Activated CD4-positive, alpha-beta T cell treated with anti-CD3 and anti-CD28 coated beads for 1 hour (primary cell): ENCODE results near the gene CATSPER3.

Source experiments
- DNase-seq: peaks from one replicate; pipeline ENCODE4 v3.0.0-alpha.2; 2020

Gene CATSPER3

DNA sequence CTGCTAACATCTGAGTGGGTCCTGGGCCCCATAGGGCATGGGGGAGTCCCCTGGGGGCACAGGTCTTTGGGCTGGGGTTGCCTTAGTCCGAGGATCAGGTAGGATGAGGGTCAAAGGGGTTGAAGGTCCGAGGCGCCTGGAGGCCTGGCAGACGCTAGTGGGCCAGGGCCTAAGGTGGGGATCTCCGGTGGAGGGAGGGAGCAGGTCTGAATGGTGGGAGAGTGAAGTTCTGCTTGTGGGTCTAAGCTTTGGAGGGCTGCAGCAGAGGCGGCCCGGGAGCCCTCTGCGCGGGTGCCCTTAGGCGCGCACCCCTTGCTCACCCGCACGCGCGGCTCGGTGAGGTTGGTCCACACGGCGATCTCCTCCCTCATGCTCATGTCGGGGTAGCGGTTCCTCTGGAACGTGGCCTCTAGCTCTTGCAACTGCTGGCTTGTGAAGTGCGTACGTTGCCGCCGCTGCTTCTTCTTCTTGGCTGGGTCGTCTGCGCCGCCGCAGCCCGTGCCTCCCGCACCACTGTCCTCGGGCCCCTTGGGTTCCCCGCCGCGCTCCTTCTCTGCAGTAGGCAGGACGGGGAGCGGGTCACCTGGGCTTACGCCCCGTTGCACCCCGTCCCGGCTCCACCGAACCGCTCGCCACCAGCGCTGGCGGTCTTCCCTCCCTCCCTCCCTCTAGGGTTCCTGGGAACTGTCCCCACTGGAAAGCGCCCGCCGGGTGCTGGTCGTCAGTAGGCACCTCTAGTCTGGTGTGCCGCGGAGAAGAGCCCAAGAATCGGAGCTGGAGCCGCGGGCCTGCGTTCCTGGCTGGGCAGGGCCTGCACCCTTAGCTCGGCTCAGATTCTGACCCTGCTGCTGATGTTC, 63.5 kb downstream of the CATSPER3 start:
- no peak for DNase-seq

DNA sequence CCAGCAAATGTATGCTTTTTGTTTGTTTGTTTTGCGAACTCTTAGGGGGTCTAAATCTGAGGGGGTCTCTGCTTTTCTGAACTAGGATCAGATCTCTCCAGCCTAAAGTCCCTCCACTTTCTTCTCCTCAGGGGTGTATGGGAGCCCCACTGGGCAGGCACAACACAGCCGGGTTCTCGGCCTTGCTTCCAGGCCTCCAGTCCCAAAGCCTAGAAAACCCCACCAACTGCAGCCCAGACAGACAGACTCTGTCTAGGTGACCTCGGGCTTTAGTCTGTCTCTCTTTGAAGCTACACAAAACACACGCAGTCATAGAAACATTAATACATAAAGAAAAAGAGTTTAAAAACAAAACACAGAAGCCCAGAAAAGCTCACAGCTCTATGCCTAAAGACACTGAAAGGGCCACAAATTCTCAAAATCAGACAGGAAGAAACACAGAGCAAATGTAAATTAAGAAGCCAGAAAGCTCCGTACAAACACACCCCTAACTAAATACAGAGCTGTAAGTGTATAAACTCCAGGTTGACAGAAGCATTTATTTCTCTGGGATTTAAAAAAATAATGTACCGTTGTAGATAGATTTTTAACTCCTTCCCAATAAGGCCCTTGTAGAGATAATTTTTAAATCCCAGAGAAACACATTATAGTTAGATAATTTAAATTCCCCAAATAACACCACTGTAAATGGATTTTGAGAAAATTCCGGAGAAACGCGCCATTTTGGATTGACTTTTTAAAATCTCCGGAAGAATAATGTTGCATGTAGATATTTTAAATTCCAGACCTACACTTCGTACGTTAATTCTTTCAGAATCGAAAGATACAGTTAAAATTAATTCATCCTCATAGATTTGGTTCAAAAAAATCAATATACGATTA, 64.3 kb downstream of the CATSPER3 start:
- no peak for DNase-seq

DNA sequence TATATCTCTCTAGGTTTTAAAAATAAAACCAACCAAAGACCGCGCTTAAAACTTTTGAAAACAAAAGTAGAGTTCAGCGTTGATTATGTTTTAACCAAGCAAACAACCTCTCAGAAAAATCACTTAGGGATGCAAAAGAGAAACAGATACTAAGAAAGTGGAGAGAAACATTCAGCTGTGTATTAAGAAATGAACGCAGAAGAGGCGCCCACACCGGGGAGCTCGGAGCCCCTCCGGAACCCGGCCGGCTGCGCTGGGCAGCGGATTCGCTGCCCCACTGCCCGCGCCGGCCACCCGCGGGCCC, 64.9 kb downstream of the CATSPER3 start:
- no peak for DNase-seq

DNA sequence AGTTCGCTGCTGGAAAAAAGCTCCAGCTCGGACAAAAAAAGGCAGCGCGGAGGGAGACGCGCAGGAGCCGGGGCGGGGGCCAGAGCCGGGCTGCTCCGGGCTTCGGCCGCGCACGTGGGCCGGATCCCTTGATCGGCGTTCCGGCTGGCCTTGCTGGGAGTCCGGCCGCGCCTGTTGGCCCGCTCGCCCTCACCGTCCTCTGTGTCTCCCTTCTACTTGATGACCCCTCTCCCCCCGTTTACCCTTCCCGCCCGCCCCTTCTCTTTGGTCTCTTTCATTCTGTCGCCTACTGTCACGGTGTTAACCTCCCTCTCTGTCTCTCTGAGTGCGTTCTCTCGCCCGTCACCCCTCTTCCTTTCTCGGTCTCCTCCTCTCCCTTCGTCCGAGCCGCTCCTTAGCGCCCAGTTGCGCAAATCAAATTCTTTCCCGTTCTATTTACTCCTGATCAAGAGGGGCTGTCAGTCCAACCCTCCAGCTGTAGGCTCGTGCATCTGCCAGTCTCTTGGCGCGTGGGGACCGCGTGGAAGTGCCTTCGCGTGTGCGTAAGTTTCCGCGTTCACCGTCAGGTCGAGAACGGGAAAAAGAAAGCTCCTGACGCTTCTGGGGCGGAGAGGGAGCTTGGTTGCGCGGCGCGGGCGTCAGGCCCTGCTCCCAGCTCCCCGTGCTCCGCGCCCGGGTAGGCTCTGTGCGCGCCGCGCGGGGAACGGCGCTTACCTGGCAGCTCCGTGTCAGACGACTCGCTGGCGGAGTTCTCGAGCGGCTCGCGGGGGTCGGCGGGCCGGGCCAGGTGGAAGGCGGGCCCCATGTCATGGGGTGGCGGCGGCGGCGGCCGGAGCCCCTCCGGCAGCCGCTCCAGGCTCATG, 65.5 kb downstream of the CATSPER3 start:
- DNase-seq: no peak

DNA sequence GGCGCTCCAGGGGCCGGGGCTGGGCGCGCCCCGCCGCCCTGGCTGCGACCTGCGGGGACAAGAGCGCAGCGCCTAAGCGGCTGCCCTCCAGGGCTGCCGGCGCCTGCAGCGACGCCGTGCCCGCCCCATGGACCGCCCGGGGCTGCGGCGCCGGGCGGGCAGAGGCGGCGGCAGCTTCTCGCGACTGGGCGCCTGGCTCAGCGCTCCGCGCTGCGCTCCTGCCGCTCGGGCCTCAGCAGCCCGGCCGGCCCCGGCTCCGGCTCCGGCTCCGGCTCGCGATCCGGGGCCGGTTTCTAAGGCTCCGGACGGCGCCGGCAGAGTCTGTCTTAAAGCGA, 66.2 kb downstream of the CATSPER3 start, which contains the start of gene PITX1:
PITX1 (minus strand) TSS at position 328 of the 335 bp plus-strand sequence. CDS start 347 bp downstream, outside the sequence.
- DNase-seq: no peak

DNA sequence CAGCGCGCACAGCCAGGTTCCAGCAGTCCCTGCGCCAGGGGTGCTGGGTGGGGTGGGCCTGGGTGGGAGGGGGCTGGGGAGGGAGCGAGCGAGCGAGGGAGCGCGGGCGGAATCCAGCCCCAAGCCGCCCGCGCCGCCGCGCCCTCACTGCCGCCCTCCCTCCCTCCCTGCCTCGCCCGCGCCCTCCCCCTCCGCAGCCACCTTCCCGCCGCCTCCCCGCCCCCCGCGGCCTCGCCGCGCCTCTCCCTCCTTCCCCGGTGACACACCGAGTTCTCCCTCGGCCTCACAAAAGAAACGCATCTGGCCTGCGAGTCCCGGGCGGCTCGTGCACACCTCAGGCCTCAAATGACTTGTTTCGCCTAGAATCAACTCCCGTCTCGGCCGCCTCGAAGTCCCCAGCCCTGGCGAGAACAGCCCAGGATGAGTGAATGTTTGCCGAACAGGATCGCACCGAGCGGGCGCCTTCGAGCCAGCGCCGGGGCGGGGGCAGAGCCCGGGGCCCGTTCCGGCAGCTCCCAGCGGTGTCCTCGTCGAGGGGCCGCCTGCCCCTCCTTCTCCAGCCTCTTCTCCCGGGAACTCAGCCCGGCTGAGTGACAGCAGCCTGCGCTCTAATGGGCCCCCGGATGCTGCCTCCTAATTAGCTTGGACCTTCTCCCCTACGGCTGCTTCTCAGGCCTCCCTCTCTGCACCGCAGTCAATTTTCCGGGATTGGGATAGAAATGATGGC, 66.7 kb downstream of the CATSPER3 start:
- DNase-seq: no peak

DNA sequence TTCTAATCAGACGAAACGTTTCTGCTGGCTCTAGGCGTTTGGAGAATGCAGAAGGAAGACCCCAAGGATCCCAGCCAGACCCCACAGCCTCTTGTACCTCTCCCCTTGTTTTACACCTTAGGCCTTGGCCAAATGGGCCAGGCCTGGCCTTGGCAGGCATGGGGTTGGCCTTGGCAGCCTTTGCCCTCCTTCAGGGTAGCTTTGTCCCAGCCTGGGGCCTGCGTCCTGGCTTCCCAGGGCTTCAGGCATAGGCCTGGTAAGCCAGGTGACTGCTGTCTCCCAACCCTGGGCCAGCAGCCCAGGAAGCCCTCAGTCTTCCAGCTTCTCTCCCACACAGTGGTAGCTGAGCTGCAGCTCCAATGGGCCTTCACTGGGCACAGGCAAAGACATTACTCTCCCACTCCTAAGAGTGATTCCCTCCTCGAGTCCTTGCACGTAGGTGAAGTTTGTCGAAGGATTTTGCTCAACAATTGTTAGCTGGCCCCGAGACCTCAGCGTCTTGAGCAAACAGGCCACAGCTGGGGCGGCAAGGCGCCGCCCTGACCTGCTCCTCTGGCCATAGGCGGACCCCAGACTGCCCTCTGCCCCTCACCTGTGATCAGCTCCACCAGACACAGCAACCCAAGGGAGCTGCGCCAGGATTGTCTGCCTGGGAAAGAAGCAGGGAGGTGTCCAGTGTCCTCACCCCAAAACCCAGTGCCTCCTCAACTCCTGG, 67.4 kb downstream of the CATSPER3 start:
- DNase-seq: no peak

DNA sequence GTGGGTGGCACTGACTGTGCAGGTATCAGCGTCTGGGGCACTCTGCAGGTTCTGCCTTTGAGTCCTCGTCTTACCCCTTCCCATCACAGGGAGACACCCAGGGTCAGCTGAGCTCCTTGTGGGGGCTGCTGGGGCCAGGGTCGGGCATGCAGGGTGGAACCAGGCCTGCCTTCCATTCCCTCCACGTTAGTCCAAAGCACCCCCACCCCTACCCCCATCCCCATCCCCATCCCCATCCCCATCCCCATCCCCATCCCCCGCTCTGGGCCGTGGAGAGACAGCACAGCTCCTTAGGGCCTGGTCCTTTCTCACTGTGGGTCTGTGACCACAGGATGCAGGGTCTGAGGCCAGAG, 67.9 kb downstream of the CATSPER3 start:
- DNase-seq: no peak

DNA sequence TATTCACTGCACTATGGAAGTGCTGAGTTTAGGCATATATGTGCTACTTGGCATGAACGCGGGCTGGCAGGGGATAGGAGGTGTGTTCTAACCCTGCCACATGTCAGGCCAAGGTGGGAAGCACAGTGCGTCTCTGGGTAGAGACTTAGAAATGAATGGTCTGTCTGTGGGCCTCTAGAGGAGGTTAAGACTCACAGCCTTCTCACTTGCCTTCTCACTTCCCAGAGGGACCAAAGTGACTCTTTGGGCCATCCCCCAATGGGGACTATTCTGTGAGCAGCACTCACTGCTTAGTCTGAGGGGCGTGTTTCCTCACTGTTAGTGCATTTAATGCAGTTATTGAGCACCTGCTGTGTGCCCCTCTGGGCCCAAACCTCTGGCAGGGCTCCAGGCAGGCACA, 68.7 kb downstream of the CATSPER3 start:
- no peak for DNase-seq

DNA sequence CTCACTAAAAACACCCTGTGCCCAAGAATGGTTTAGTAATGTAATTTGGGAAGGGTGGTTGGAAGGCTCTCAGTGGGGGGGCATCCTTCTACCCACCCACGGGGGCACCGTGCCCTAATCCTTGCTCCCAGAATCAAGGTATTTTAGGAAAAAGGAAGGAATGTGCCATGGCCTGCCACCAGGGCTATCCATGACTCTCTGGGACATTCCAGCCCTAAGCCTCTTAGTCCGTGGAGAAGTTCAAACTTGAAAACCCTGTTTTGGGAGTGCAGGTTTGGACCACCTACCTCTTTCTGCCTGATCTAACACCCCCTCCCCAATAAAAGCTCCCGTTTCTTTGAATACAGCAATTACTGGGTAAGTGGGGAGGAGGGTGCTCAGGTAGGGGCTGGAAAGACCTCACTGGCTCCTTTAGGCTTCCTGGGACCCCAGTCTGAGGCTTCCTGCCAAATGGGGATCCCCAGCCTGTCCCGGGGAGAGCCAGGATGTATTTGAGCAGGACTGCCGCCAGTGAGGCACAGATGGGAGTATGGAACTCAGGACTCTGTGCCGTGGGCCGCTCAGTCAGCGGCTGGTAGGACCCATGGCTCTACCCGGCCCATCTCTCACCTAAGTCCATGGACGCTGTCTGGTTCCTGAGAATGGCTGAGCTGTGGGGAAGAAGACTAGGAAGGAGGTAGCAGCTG, 70.0 kb downstream of the CATSPER3 start:
- DNase-seq: no peak

DNA sequence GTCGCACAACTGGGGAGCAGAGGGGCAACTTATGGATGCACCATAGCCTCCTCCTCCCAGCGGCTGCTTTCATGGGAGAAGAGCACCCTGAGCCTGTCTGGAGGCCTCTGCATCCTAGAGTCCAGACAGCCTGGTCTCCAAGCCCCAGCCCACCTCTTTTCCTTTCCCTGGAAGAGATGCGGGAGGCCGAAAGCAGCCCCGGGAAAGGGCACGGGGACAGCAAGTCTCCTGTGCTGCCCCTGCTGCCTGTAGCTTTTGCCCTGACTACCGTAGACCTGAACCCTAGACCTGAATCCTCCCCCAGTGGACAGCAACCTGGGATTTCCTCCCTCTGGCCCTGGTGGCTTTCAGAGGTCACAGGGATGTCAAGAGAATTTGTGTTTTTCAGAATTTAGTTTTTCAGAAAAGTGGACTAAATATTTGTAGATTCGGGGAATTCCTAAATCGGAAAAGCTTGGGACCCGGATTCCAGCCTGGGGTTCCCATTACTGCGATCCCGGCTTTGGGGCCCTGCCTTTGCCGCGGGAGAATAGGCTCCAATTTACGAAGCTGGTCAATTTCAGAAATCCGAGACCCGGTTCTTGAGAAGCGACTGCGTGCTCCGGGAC, 70.6 kb downstream of the CATSPER3 start:
- DNase-seq: no peak

DNA sequence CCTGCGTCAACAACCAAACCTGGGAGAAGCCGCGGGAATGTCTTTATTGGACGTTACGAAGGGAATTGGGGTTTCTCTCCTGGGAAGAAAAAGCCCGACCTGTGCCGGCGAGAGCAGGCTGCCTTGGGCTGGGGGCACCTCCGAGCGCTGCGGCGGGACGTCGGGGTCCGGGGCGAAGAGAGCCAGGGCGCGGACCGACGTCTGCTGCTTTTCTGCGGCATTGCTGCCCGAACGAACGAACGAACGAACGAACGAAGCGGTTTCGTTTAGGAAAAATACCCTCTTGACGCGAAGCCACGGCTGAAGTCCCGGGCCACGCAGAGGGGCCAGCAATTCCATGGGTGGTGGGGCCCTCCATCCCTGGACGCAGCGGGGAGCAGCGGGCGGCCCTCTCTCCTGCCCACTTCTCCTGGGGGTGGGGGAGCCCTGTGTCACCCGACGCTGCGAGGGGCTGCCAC, 71.1 kb downstream of the CATSPER3 start:
- no peak for DNase-seq

DNA sequence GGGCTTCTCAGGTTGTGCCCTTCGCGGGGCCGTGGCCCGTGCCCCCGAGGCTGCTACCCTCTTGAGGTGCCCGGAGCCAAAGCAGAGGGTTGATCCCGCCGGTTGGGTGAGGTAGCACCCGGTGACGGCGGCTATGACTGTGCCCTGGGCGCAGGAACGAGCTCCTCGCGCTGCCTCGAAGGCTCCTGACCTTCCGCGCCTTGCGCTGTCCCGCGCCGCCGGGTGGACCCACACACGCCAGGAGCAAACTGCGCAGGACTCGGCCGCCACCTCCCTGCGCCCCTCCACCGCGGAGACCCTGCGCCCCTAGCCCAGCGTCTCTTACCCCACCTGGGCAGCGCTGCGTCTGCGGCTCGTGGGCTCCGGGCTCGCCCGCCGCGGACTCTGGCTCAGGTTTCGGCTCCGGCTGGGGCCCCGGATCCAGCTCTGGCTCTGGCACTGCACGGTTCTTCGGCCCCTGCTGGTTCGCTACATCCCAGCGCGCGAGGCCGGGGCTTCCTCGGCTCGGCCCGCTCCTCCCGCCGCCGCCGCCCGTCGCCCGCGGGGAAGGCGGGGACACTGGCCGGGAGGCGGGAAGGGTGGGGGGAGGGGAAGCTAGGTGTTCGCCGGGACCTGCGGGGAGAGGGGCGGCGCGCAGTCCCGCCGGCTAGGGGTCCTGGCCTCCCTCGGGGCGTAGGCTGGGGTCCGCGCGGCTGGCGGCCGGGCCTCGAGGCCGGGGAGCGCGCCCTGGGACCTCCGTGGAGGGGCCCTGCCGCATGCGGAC, 71.7 kb downstream of the CATSPER3 start:
- DNase-seq: no peak

DNA sequence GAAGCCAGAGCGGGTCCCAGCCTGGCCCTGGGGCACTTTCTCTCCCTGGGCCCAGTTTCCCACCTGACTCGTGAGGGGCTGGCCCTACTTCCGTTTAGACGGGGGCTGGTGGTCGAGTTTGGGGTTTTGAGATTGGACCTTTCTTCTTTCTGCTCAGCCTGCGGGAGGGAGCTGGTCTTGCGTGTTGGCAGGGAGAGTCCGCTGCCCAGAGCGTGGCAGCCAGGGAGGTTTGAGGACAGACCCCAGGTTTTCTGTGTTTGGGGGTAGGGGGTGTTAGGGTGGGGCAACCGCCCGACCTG, 72.3 kb downstream of the CATSPER3 start:
- no peak for DNase-seq

DNA sequence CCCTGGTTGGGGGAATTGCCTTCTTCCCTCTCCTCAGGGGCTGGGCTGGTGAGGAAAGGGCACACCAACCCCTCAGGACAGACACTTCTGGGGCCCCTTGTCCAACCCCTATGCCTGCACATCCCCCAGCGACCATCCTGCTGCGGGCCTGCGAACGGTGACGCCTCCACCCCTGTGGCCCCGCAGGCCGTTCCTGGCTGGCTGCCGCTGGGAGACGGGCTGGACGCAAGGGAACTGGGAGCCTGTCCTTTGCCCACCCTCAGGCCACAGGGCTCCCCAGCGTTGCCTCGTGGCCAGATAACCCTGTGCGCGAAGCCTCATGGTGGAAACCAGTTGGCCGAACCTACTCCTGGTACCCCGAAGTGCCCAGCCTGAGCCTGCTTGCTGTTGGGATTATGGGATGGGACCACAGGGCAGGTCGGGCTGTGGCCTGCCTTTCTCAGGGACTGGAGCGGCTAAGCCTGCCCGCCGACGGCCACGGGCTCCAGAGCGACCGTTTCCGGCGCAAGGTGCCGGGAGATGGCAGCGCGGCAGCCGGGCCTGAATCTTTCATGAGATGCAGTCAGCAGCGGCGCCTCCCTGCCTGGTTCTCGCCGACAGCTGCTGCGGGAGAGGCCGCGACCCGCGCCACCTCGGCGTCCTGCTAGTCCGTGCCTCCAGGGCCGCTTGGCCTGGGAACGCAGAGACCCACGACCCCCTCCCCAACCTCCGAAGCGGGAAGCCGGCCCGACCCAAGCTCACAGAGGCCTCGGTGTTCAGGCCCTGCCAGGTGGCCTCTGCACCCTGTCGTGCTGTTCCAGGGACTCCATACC, 72.8 kb downstream of the CATSPER3 start:
- DNase-seq: no peak

DNA sequence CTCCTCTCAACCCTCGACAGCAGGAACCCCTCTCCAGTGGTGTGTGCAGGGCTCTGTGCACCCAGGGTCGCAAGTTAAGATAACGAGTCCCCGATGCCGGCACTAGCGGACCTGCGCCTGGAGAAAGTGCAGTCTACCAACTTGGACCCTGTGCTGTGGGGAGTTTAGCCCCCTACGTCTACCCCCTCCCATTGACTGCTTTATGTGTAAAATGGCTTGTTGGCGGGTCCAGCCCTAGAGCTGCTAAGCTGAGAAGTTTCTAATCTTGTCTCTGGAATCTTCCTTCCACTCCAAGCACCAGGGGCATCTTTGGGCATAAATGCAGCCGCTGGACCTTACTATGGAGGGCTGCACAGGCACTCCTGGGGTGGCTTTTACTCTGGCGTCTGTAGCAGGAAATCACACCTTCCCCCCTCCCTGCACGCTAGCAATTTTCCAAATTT, 73.5 kb downstream of the CATSPER3 start:
- DNase-seq: no peak

DNA sequence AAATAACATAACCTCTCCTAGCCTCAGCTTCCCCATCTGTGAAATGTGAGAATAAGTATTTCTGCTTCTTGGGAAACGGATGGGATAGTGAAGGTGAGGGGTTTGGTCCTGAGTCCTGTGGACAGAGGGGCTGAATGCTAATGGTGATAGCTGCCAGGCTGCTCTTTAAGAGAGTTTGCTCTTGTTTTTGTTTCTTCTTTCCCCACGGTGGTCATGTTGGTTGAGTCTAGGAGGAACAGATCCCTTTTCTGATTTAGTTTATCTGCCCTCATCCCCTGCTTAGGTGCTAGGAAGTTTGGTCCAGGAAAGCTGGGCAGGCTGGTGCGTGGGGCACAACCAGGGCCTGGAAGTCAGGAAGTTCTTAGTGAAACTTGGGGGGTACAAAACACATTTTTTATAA, 74.0 kb downstream of the CATSPER3 start:
- DNase-seq: no peak

DNA sequence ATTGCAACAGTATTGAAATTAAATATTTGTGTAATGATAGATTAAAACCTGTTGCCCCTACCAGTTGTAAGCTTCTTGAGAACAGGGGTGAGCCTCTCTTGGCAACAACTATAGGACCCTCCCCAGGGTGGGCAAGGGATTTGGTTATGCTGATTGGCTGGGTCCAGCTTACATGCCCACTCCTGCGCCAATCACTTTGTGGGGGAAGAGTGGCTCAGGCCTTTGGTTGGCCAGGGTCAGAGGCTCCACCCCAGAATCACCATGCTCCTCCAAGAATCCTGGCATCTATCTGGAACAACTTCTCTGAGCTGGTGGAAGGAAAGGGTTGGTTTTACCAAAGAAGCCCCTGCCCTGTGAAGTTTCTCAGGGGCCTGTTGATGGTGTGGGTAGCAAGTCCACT, 74.9 kb downstream of the CATSPER3 start:
- no peak for DNase-seq

DNA sequence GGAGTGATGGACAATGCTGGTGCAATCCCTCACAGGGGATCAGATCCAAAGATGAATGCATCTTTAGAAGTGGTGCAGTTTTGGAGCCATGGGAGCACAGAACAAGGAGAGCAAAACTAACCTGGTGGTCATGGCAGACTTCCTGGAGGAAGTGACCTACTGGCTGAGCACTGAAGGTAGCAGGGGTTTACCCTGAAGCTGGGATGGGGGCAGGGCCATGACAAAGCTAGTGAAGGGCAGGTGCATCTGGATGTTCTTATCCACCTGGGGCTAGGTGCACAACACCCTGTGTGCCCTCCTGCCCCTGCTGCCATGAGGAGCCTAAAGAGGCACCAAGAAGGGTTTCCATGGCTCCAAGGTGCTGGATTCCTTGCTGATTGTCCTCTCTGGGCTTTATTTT, 77.8 kb downstream of the CATSPER3 start:
- DNase-seq: no peak
